Inflammatory macrophage treated with lipopolysaccharide for 1 hour (primary cell): ENCODE results near the gene KRTAP4-1.
A peak's percentile ranks its signal among the peaks of the same experiment; 100 is the strongest.
"Not testable (repeated sequence)": the region's sequence is repeated elsewhere in the genome, so short reads cannot be mapped to it uniquely, and the experiment has no call there.

Source experiments
- DNase-seq, 2 donors: peaks; one replicate each; pipeline ENCODE4 v3.0.0-alpha.2; 2020 to 2022

The KRTAP4-1 gene

DNA sequence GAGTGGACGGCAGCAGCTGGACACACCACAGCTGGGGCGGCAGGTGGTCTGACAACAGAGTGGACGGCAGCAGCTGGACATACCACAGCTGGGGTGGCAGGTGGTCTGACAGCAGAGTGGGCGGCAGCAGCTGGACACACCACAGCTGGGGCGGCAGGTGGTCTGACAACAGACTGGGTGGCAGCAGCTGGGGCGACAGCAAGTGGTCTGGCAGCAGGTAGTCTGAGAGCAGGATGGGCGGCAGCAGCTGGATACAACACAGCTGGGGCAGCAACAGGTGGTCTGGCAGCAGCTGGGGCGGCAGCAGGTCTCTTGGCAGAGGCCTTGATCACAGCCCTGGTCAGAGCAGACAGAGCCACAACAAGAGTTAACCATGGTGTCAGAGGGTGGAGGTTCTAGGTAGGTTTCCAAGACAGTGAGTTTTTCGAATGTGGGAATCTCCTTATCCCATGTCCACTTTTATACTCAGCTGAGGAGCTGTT, at the start of gene KRTAP4-1:
KRTAP4-1 (minus strand) TSS at position 432 of the 482 bp plus-strand sequence; CDS start at position 375, 57 bp downstream.
- DNase-seq, result no peak

DNA sequence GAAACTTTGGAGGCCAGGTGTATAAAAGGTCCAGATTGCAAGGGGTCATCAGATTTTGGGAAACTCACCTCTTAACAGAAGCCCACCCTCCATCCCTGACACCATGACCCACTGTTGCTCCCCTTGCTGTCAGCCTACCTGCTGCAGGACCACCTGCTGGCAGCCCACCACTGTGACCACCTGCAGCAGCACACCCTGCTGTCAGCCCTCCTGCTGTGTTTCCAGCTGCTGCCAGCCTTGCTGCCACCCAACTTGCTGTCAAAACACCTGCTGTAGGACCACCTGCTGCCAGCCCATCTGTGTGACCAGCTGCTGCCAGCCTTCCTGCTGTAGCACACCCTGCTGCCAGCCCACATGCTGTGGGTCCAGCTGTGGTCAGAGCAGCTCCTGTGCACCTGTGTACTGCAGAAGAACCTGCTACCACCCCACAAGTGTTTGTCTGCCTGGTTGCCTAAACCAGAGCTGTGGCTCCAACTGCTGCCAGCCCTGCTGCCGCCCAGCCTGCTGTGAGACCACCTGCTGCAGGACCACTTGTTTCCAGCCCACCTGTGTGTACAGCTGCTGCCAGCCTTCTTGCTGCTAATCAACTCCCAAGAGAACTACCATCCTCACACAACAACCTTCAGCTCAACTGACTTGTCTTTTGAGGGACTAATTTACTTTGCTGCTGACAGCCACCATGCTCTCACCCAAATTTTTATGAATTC, 47.8 kb upstream of the KRTAP4-1 start, which contains the start of gene KRTAP9-3:
KRTAP9-3 (plus strand) TSS at position 51 of the 707 bp plus-strand sequence; CDS start at position 104, 53 bp downstream.
- DNase-seq, result not testable (repeated sequence)

DNA sequence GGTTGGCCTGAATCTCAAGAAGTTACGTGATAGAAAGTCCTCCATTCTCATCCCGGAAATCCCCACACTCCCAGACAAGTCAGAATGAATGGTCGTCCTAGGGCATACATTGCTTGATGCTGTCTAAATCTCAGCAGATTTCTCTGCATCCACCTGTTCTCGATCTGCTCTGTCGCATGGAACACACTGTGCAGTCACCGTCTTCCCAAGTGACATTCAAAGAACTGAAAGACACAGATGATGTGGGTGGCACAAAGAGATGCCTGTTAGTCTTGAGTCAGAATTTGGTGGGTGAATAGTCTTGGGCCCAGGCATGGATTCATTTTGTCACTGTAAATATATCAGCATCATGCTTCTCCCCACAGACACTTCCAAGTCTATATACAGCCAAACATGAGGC, 47.0 kb upstream of the KRTAP4-1 start:
- DNase-seq, result no peak

DNA sequence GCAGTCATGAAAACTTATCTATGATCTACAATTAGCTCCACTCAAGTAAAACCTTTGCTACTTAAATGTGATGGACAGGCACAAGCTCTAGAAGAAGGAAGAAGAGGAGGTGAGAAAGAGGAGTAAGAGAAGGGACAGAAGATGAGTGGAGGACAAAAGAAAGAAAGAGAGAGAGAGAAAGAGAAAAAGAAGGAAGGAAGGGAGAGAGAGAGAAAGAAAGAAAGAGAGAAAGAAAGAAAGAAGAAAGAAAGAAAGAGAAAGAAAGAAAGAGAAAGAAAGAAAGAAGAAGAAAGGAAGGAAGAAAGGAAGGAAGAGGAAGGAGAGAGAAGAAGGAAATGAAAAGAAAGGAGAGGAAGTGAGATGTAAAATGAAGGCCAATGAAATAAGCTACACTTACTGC, 45.4 kb upstream of the KRTAP4-1 start:
- DNase-seq, result no peak

DNA sequence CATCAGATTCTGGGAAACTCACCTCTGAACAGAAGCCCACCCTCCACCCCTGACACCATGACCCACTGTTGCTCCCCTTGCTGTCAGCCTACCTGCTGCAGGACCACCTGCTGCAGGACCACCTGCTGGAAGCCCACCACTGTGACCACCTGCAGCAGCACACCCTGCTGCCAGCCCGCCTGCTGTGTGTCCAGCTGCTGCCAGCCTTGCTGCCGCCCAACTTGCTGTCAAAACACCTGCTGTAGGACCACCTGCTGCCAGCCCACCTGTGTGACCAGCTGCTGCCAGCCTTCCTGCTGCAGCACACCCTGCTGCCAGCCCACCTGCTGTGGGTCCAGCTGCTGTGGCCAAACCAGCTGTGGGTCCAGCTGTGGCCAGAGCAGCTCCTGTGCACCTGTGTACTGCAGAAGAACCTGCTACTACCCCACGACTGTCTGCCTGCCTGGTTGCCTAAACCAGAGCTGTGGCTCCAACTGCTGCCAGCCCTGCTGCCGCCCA, 41.9 kb upstream of the KRTAP4-1 start, which contains the start of gene KRTAP9-2:
KRTAP9-2 (plus strand) TSS at position 51 of the 498 bp plus-strand sequence; CDS start at position 58, 7 bp downstream.
- DNase-seq, result not testable (repeated sequence)

DNA sequence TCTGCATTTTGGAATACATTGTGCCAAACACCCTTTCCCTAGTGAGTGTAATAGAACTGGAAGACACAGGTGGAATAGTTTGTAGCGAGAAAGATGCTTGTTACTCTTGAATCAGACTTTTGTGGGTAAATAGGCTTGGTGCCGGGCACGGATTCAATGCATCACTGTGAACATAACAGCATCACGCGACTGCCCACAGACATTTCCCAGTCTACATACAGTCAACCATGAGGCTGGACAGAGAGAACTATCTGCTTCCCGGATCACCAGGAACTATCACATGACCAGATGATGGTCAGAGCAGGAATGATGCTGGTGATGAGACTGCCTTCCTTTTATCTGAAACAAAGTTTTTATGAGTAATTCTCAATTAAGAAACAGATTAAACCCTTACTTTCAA, 41.3 kb upstream of the KRTAP4-1 start:
- no peak for DNase-seq

DNA sequence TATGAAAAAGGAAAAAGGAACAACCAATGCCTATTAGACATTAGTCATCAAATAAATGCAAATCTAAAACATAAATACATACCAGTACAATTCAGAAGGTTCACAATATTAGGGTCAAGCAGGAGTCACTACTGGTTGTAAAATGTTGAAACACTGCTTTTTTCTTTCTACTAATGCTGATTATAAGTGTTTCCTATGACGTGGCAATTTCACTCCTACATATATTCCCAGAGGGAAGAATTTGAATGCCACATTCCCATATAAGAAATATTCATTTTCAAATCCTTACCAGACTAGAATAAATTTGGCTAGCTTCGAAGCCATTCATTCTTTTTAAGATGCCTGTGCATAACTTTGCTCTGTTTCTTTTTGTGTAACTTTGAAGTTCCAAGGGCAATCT, 39.1 kb upstream of the KRTAP4-1 start:
- DNase-seq, result no peak

DNA sequence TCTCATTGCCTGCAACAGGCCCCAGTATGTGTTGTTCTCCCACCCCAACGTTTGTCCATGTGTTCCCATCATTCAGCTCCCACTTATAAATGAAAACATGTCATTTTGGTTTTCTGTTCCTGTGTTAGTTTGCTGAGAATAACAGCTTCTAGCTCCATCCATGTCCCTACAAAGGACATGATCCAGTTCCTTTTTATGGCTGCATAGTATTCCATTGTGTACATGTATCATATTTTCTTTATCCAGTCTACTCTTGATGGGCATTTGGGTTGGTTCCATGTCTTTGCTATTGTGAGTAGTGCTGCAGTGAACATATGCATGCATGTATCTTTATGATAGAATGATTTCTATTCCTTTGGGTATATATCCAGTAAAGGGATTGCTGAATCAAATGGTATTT, 31.0 kb upstream of the KRTAP4-1 start:
- no peak for DNase-seq

DNA sequence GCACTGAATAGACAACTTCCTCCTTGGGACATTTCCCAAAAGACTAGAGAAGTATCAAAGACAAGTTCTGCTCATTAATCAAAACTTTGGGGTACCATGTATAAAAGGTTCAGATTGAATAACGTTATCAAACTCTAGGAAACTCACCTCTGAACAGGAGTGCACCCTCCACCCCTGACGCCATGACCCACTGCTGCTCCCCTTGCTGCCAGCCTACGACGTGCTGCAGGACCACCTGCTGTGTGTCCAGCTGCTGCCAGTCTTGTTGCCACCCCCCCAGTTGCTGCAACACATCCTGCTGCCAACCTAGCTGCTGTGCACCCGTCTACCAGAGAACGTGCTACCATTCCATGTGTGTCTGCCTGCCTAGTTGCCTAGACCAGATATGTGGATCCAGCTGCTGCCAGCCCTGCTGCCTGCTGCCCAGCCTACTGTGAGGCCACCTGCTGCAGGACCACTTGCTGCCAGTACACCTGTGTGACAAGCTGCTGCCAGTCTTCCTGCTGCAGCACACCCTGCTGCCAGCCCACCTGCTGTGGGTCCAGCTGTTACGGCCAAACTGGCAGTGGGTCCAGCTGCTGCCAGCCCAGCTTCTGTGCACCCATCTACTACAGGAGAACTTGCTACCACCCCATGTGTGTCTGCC, 27.9 kb upstream of the KRTAP4-1 start:
- no peak for DNase-seq

DNA sequence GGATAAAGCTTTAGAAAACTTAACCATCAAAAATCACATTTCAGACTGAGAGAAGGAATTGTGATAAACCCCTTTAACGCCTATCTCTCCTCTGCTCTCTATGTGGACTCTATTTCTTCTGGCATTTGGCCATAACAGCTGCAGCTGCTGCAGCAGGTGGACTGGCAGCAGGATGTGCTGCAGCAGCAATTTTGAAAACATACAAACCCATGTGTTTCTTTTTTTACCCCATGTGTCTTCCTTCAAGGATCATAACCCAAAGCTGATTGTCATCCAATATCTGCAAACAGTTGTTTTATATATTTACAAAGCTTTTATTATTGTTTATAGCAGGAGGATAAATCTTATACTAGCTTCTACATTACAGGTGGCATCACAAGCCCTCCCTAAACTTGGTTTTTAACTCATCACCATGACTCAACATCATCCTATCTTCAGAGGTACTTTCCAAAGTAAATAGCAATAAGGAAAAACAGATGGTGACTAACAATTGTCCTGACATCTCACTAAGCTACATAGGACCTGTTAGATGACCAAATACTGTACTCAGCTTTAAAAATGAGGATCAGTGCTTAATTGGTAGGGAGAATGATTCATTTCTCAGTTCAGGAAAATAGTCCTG, 27.2 kb upstream of the KRTAP4-1 start:
- DNase-seq, result peak in 1 of 2 donors; percentile 5

DNA sequence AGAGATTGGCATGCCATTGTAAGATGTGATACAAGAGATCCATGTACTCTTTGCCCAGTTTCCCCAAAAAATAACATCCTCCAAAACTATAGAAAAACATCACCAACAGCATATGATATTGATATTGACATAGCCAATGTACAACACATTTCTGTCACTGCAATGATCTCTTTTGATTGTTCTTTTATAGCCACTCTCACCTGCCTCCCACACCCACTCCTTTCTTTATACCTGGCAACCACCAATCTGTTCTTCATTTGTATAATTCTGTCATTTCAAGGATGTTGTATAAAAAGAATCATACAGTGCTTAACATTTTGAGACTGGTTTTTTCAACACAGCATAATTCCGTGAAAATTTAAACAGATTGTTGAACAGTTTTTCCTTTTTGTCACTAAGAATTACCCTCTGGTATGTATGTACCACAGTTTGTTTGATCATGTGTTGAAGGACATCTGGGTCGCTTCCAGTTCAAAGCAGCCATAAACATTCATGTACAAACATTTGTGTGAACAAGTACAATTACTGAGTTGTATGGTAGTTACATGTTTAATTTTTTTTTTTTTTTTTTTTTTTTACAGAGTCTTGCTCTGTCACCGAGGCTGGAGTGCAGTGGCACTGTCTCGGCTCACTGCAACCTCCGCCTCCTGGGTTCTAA, 14.8 kb upstream of the KRTAP4-1 start:
- DNase-seq, result no peak

DNA sequence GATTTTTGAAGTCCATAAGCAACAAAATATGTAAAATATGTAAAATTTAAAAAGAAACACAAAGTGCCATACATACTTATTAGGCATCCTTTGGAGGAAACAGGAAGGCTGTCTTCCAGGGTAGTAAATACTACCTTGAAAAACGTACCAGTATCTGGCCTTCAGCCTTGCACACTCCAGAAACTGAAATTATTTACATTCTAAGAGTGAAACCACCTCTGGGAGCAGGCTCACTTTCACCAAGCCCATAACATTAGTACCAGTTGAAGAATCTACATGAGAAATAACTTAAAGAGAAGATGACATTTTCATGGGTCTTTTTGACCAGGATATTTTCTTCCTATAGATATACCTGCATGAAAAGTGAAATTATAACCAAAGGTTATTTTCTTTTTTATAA, 11.4 kb upstream of the KRTAP4-1 start:
- DNase-seq, result no peak

DNA sequence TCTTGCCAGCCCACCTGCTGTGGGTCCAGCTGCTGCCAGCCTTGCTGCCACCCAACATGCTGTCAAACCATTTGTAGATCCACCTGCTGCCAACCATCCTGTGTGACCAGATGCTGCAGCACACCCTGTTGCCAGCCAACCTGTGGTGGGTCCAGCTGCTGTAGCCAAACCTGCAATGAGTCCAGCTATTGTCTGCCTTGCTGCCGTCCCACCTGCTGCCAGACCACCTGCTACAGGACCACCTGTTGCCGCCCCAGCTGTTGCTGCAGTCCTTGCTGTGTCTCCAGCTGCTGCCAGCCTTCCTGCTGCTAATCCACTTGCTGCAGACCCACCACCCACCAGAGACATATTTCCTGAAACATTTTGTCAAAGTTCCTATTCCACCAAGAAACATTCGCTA, 5.6 kb upstream of the KRTAP4-1 start:
- no peak for DNase-seq

DNA sequence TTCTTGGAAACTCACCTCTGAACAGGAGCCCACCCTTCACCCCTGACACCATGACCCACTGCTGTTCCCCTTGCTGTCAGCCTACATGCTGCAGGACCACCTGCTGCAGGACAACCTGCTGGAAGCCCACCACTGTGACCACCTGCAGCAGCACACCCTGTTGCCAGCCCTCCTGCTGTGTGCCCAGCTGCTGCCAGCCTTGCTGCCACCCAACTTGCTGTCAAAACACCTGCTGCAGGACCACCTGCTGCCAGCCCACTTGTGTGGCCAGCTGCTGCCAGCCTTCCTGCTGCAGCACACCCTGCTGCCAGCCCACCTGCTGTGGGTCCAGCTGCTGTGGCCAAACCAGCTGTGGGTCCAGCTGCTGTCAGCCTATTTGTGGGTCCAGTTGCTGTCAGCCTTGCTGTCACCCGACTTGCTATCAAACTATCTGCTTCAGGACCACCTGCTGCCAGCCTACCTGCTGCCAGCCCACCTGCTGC, 5.2 kb upstream of the KRTAP4-1 start, which contains the start of gene KRTAP9-1:
KRTAP9-1 (plus strand) TSS at position 51 of the 482 bp plus-strand sequence; CDS start at position 51, 0 bp downstream.
- DNase-seq, result not testable (repeated sequence)

DNA sequence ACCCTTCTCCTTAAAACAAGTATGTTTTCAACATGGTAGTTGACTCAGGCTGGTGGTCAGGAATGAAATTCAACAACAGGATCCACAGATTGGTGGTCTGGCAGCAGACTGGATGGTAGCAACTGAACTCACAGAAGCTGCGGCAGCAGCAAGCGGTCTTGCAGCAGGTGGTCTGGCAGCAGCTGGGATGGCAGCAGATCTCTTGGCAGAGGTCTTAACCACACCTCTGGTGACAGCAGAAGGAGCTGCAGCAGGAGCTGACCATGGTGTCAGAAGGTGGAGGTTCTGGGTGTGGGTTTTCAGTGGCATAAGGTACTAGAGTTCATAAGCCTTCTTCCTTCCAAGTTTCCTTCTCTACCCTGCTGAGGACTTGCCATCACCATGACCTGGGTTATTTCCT, 2.2 kb upstream of the KRTAP4-1 start:
- no peak for DNase-seq

DNA sequence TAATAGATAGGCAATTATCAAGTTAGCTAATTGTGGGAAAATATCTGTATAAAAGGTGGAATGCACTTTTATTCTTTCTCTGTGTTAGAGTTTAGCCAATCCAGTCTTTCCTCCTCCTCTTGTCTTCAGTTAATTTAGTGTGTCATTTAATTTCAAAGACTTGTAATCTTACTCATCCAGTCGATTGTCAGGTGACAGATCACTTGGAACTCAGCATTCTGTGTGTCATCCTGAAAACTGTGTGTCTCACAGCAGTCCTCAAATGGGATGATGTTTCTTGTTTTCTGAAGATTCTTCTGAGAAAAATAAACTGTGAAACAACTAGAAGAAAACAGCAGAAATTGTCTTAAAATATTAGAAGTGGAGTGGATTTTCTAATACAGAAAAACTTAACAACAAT, 290 bp upstream of the KRTAP4-1 start:
- no peak for DNase-seq

DNA sequence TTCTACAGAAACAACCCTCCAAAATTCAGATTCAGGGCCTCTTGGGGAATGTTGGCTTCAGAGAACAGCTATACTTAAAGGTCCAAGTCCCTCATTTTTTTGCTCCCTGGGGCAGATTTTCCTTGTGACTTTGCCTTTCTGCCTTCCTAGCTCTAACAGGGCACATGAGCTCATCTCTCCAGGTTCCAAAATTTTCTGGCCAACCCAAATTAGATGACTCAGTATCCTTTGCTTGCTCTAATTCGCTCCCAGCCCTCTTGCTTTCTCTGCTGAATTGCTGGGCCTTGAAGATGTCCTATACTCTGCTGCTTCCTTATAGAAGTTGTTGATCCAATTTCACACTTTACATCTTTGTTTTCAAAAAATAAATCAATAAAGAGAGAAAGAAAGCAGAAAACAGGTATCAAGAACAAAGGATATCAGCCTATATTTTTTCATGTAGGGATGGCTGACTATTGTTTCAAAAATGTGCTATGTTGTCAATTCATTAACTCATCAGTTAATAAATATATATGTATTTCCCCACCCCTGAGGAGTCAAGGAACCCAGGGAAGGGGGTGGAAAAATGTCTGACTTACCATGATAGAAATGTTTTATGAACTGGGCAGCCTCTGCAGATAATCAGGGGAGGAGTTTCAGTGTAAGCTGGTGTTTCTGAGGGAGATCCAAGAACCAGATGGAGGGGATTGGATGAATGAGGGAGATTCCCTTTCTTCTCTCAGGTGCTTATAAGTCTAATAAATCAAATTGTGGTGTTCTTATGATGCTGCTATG, 5.7 kb downstream of the KRTAP4-1 start:
- no peak for DNase-seq

DNA sequence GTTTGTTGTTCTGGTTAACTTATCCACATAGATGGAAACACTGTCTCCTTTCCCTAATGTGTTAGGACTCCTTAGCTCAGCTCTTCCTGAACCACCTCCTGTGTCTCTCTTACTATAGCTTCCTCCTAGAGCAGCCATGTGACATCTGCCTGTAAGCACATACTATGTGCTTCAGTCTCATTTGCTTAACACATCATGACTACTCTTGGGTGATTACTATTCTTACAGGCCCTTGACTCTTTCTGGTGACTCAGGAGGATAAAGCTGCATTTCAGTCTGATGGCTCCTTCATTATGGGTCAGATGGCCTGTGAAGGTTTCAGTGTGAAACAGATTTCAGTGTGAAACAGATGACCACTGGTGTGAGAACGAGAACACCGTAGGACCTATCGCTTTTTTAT, 6.4 kb downstream of the KRTAP4-1 start:
- peak; percentile 21 to 58 for DNase-seq

DNA sequence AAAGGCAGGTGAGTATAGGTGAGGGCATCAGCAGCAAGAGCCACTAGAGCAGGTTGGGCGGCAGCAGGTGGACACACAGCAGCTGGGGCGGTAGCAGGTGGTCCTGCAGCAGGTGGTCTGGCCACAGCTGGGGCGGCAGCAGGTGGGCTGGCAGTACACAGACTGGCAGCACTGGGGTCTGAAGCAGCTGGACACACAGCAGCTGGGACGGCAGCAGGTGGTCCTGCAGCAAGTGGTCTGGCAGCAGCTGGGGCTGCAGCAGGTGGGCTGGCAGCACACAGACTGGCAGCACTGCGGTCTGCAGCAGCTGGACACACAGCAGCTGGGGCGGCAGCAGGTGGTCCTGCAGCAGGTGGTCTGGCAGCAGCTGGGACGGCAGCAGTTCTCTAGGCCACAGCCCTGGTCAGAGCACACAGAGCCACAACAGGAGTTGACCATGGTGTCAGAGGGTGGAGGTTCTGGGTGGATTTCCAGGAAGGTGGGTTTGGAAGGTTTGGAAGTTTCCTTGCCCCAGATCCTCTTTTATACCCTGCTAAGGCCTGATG, 6.9 kb downstream of the KRTAP4-1 start, which contains the start of gene KRTAP4-2:
KRTAP4-2 (minus strand) TSS at position 495 of the 545 bp plus-strand sequence; CDS start at position 438, 57 bp downstream.
- no peak for DNase-seq

DNA sequence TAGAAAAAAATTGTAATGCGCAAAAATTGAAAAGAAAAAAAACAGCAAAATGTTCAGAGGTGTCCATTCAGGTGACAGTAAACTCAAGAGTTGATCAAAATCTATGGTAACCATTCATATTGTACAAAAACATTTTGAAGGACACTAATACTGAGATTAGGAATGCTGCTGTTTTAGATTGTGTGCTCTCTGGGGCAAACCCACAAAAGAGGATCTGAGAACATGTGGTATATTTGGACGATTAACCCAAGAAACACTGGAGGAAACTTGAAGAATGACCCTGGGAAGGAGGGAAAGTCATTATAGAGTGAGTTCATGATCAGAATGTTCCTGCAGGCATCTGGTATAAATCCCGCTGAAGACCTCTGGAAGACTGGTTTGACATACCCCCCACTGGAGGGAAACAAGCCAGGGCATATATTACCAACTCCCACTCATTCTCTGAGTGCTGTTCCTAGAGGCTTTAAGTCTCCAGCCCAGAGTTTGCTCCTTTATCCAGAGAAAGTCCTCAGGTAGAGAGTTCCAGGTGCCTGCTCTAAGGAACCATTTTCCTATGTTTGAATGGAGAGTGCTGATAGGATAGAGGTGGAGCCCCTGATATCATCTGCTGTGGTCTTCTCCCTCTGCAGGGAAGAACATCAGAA, 7.8 kb downstream of the KRTAP4-1 start:
- DNase-seq, result peak in 1 of 2 donors; percentile 12

DNA sequence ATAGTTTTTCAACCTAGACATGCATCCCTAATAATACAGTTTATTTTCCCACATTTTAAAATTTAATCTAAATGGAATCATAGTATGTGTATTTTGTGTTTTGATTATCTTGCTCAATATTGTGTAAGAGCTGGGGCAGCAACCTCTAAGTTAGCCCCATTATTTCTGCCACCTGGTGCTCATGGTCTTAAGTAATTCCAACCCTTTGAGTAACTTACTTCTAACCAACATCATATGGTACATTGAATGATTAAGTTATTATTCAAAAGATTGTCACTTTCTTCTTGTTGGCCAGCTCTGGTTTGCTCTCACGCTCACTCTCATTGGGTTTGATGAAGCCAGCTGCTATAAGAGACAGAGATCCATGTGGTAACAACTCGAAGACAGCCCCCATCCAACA, 12.8 kb downstream of the KRTAP4-1 start:
- DNase-seq, result no peak
